AG10803 (cell line): Measurements from ENCODE around the gene MATN4.
"Not testable (repeated sequence)": the region's sequence is repeated elsewhere in the genome, so short reads cannot be mapped to it uniquely, and the experiment has no call there.

ENCODE experiments used
- DNase-seq: peaks from one replicate; pipeline ENCODE4 v3.0.0; 2010; ENCODE audit warnings: low read depth
- H3K4me3 ChIP-seq: 2 replicates; pipeline ENCODE4 v1.5.1; 2011; ENCODE audit warnings: mild to moderate bottlenecking, low read length, control low read depth
- TF ChIP-seq, protein P1 (sequence below): conservative IDR thresholded peaks from 2 replicates; pipeline ENCODE4 v1.5.1; 2011; ENCODE audit warnings: mild to moderate bottlenecking, low read length, control low read depth, inconsistent platforms

Gene MATN4

DNA sequence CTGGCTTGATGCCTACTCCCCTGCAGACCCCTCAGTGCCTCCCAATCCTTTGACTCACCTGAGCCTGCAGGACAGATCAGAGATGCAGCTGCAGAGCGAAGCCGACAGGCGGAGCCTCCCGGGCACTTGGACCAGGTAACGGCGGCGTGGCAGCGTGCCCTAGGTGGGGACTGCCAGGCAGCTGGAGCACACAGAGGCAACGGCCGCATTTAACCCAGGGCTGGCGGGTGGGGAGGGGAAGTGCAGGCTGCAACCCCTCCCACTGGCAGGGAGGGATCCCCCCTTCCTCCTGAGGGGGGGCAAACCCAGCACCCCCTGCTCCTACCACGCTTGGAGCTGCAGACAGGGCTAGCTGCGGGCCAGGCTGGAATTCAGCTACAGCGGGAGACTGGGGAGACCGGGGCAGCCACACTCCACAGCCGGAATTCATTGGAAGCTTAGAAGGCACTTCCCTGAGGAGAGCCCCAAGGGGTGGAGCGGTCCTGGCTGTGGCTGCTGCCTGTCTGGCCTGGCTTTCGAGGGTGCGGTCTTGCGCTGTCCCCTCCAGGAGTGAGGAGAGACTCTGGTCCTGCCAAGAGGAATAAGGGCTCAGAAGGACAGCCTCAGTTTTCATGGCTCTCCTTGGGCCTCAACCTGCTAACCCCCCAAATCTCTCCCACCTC is at the start of gene MATN4:
Gene MATN4 (minus strand): TSS at position 183 of the 662 bp plus-strand sequence. CDS start 2,717 bp downstream, outside the sequence.
- H3K4me3 ChIP-seq: no peak within 1 kb of the TSS
- TF ChIP-seq, protein P1, sequence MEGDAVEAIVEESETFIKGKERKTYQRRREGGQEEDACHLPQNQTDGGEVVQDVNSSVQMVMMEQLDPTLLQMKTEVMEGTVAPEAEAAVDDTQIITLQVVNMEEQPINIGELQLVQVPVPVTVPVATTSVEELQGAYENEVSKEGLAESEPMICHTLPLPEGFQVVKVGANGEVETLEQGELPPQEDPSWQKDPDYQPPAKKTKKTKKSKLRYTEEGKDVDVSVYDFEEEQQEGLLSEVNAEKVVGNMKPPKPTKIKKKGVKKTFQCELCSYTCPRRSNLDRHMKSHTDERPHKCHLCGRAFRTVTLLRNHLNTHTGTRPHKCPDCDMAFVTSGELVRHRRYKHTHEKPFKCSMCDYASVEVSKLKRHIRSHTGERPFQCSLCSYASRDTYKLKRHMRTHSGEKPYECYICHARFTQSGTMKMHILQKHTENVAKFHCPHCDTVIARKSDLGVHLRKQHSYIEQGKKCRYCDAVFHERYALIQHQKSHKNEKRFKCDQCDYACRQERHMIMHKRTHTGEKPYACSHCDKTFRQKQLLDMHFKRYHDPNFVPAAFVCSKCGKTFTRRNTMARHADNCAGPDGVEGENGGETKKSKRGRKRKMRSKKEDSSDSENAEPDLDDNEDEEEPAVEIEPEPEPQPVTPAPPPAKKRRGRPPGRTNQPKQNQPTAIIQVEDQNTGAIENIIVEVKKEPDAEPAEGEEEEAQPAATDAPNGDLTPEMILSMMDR: no peak
- DNase-seq: no peak

GRCh38 chr20:45355209-45356084 is 47.3 kb upstream of the MATN4 start:
- TF ChIP-seq, protein P1: no peak
- peak; percentile 61 for DNase-seq
- no peak overlapping the region for H3K4me3 ChIP-seq

DNA sequence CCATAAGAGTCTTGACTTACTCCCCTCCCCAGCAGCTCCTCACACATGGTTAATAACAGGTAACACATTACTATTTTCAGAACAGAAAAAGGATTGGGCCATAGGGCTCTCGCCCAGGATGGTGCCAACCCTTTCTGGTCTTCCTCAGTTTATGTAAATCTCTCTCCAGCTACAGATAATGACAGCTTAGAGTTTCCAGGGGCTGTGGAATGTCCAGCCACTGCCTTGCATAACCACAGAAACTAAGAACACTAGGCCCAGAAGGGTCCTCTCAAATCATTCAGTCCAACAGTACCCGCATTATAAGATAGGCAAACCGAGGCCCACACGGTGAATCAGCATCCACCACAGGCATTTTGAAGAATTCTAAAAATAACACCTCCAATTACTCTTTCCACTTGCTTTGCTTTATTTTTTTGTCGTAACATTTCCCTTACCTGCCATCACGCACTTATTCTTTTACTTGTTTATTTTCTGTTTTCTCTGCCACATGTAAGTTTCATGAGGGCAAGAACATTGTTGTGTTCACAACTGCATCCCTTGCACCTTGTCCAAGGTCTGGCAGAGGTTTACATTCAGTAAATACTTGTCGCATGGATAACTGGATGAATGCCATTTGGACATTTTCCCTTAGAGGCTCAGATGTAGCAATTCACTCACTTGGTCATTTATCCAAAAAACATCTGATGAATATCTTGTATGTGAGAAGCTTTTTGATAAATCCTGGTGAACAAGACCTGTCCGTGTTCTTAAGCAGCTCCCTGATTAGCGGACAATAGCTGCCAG is 46.5 kb upstream of the MATN4 start:
- H3K4me3 ChIP-seq: no peak overlapping the region
- TF ChIP-seq, protein P1: no peak
- no peak for DNase-seq

- TF ChIP-seq, protein P1: no peak
- DNase-seq: no peak
- no peak overlapping the region for H3K4me3 ChIP-seq
Observed at GRCh38 chr20:45353746-45354145, 45.6 kb upstream of the MATN4 start.

DNA sequence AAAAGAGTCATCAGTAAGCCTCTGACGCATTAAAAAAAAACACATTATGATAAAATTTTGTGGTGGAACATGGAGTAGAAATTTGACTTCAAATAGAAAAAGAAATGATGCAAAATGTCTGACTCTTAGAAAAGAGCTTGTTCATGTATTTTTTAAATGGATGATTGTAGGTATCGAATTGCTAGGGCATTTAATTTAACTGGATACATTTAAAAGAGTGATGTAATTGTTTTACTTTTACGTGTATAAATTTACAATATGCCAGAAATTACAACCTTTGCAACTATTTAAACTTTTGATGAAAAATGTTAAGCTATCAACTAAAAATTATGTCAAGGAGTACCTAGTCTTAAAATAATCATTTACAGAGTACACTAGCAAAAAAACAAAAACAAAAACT is 44.6 kb upstream of the MATN4 start:
- no peak for DNase-seq

GRCh38 chr20:45350795-45351194 is 42.7 kb upstream of the MATN4 start:
- H3K4me3 ChIP-seq, DNase-seq: not testable (repeated sequence)

More for the DNA sequence above, 44.6 kb upstream of the MATN4 start:
- H3K4me3 ChIP-seq: no peak overlapping the region
- TF ChIP-seq, protein P1: no peak

DNA sequence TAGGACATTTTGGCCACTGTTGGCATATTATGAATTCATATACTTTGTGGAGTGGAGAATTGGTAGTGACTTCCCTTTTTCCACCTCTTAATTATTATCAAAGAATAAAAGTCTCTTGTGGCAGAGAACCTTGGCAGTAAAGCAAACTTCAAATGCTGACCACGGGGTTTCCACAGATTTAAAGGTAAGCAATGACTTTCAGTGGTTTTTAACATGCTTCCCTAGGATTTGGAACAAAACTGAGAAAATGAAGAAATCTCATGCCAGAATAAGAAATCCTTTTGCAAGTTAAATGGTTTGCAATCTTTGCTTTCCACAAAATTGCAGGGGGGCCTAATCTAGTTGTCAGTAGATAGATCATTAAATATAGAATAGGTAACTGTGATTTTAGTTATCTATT is 42.1 kb upstream of the MATN4 start:
- TF ChIP-seq, protein P1: no peak
- DNase-seq: peak; percentile 58
- H3K4me3 ChIP-seq: no peak overlapping the region
